Kidney epithelial cell (primary cell): ENCODE results near the gene TMEM134. TPM values are rescaled to one million over a fixed set of nuclear protein-coding genes. Genes with fewer than 3 reads are reported as not detected.

Experiments used
- DNase-seq: peaks from one replicate; pipeline ENCODE4 v3.0.0-alpha.2; 2010; ENCODE audit warnings: low read depth
- H3K27me3 ChIP-seq: 2 replicates; pipeline ENCODE4 v1.6.0; 2011; ENCODE audit warnings: low read length; ENCODE audit not compliant: control insufficient read depth, insufficient read depth
- H3K36me3 ChIP-seq: 2 replicates; pipeline ENCODE4 v1.5.1; 2011; ENCODE audit warnings: low read length; ENCODE audit not compliant: control insufficient read depth, insufficient read depth
- H3K4me3 ChIP-seq: 2 replicates; pipeline ENCODE4 v1.5.1; 2011; ENCODE audit warnings: low read depth, mild to moderate bottlenecking, control low read depth, low read length
- CTCF ChIP-seq: IDR thresholded peaks from 2 replicates; pipeline ENCODE4 v1.5.1; 2011; ENCODE audit warnings: mild to moderate bottlenecking, moderate library complexity, low read length, control low read depth, inconsistent platforms; ENCODE audit not compliant: insufficient read depth, poor library complexity, severe bottlenecking
- total RNA-seq: library from RNA; depleted of rRNA; stranded (reverse); fragments of >200 nt; gene quantifications from 2 replicates; pipeline ENCODE4 v1.2.3, GENCODE V29; 2015

The TMEM134 gene
- total RNA-seq, 1 donor from 2014 or later, result 102 TPM

- Histone ChIP-seq H3K36me3 (peaks cover 7% of the 10 kb centered on the region), H3K27me3 (no peaks in the 10 kb centered on the region), H3K4me3 (no peak overlapping the region)
- no peak for DNase-seq
- TF ChIP-seq CTCF, result no peak
Observed at GRCh38 chr11:67501854-67502253, 32.8 kb upstream of the TMEM134 start.

GRCh38 chr11:67500831-67501715, 32.0 kb upstream of the TMEM134 start:
- Histone ChIP-seq H3K27me3 (no peaks in the 10 kb centered on the region), H3K36me3 (peaks cover 7% of the 10 kb centered on the region), H3K4me3 (no peak overlapping the region)
- no peak for DNase-seq
- no peak for TF ChIP-seq CTCF

GRCh38 chr11:67500484-67500821, 31.4 kb upstream of the TMEM134 start:
- no peaks in the 10 kb centered on the region for H3K27me3 ChIP-seq
- H3K4me3 ChIP-seq, result no peak overlapping the region
- no peak for TF ChIP-seq CTCF
- peaks cover 7% of the 10 kb centered on the region for H3K36me3 ChIP-seq
- no peak for DNase-seq

GRCh38 chr11:67499808-67500483, 30.9 kb upstream of the TMEM134 start:
- DNase-seq, result no peak
- Histone ChIP-seq H3K4me3 (no peak overlapping the region), H3K36me3 (peaks cover 7% of the 10 kb centered on the region), H3K27me3 (no peaks in the 10 kb centered on the region)
- TF ChIP-seq CTCF, result no peak

- TF ChIP-seq CTCF, result no peak
- H3K27me3 ChIP-seq, result no peaks in the 10 kb centered on the region
- peaks cover 7% of the 10 kb centered on the region for H3K36me3 ChIP-seq
- no peak for DNase-seq
- no peak overlapping the region for H3K4me3 ChIP-seq
Observed at GRCh38 chr11:67498544-67498972, 29.5 kb upstream of the TMEM134 start.
